Measurements from ENCODE around the gene GALR1.

DNA sequence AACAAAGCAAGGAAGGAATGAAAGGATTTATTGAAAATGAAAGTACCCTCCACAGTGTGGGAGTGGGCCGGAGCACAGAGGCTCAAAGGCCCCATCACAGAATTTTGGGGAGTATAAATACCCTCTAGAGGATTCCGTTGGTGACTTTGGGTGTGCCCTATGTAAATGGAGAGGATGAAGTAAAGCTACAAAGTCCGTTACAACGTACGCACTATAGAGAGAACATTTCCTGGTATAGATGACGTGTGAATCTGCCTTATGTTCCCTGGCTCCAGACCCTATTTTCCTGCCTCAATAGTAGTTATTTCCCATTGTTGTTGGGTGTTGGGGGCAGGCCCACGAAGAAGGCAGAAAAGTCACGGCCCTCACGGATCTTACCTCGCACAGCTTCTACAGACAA, 65.3 kb downstream of the GALR1 start:
- TF ChIP-seq, protein P1, sequence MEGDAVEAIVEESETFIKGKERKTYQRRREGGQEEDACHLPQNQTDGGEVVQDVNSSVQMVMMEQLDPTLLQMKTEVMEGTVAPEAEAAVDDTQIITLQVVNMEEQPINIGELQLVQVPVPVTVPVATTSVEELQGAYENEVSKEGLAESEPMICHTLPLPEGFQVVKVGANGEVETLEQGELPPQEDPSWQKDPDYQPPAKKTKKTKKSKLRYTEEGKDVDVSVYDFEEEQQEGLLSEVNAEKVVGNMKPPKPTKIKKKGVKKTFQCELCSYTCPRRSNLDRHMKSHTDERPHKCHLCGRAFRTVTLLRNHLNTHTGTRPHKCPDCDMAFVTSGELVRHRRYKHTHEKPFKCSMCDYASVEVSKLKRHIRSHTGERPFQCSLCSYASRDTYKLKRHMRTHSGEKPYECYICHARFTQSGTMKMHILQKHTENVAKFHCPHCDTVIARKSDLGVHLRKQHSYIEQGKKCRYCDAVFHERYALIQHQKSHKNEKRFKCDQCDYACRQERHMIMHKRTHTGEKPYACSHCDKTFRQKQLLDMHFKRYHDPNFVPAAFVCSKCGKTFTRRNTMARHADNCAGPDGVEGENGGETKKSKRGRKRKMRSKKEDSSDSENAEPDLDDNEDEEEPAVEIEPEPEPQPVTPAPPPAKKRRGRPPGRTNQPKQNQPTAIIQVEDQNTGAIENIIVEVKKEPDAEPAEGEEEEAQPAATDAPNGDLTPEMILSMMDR (IDR thresholded peaks at IDR 0.05): no peak
- TF ChIP-seq POLR2AphosphoS5 (IDR thresholded peaks at IDR 0.05): no peak
- no peak for TF ChIP-seq POLR2A (IDR thresholded peaks at IDR 0.05)
